K562 (cell line): Measurements from ENCODE around the gene TTC28. TPM values are rescaled to one million over a fixed set of nuclear protein-coding genes. Genes with fewer than 3 reads are reported as not detected.

Experiments used
- ATAC-seq: fragments of 200-7000 bp; cut with Tn5 transposase; 3 replicates; pipeline ENCODE4 v1.9.1; 2020; ENCODE audit warnings: moderate library complexity
- BruUV-seq: library from RNA; stranded (reverse); fragments of 400-500 nt; replicated peaks from 2 replicates; lab custom pipeline; 2021; lab: Mats Ljungman, UMichigan
- CTCF ChIA-PET: fragments of 300-600 bp; formaldehyde crosslinking; extraction: SDS; loops from one replicate; lab custom pipeline; 2021; ENCODE audit warnings: low intra/inter-chr PET ratio; lab: Yijun Ruan, JAX
- POLR2A ChIA-PET: fragments of 300-600, 350-650 bp; sonication (Branson Sonifier 250); formaldehyde crosslinking; extraction: SDS; loops from one replicate; lab custom pipeline; 2021; ENCODE audit warnings: antibody characterized with exemption, inconsistent platforms; lab: Yijun Ruan, JAX
- DNase-seq, 4 experiments: peaks; one replicate each; pipeline versions ENCODE4 v3.0.0 to v3.0.0-alpha.2; 2011 to 2018; ENCODE audit warnings: low spot score in 3 of 4, mixed read lengths in 3 of 4; ENCODE audit errors: extremely low read depth in 1 of 4
- FAIRE-seq: peaks from 2 replicates; lab custom pipeline; 2011; peaks lifted over from hg19 to GRCh38; lab: Jason Lieb, UNC
- H2AFZ ChIP-seq: 2 replicates; pipeline ENCODE4 v1.6.0; 2011; ENCODE audit warnings: low read depth, low read length, control low read depth, inconsistent platforms
- H3K27ac ChIP-seq: fragments of 200-600 bp; 3 replicates; pipeline ENCODE4 v1.8.0; 2011; ENCODE audit warnings: low read depth, mild to moderate bottlenecking, control low read depth, inconsistent platforms, low read length, moderate library complexity, mixed read lengths; ENCODE audit errors: extremely low read depth
- H3K27me3 ChIP-seq, 2 experiments: fragments of 300-600 bp in 1 of 2; 2 replicates in 1 of 2; 3 replicates in 1 of 2; pipeline versions ENCODE4 v1.6.0 to v1.8.0; 2011; ENCODE audit warnings: inconsistent platforms in 2 of 2, low read length in 2 of 2, mild to moderate bottlenecking in 1 of 2, mixed read lengths in 1 of 2, moderate library complexity in 1 of 2; ENCODE audit not compliant: control insufficient read depth in 2 of 2, insufficient read depth in 2 of 2
- H3K36me3 ChIP-seq: fragments of 300-600 bp; 3 replicates; pipeline ENCODE4 v1.8.0; 2011; ENCODE audit warnings: mild to moderate bottlenecking, low read length, inconsistent platforms; ENCODE audit not compliant: control insufficient read depth, insufficient read depth
- H3K4me1 ChIP-seq, 2 experiments: fragments of 200-600 bp in 1 of 2; replicated peaks in 1 of 2; 2 replicates in 1 of 2; 3 replicates in 1 of 2; pipeline versions ENCODE4 v1.5.1 to v1.8.0; 2011; ENCODE audit warnings: inconsistent platforms in 2 of 2, low read length in 2 of 2, mild to moderate bottlenecking in 1 of 2, mixed read lengths in 1 of 2, moderate library complexity in 1 of 2; ENCODE audit not compliant: control insufficient read depth in 2 of 2, insufficient read depth in 2 of 2
- H3K4me2 ChIP-seq: 2 replicates; pipeline ENCODE4 v1.6.1; 2011; ENCODE audit warnings: low read length, control low read depth, inconsistent platforms, mixed read lengths; ENCODE audit not compliant: insufficient read depth
- H3K4me3 ChIP-seq: fragments of 200-600 bp; sonication (generic), shearing (Covaris generic); 2 replicates; pipeline ENCODE4 v1.5.1; 2016; ENCODE audit warnings: control low read depth, inconsistent platforms
- H3K79me2 ChIP-seq: fragments of 200-600 bp; 3 replicates; pipeline ENCODE4 v1.8.0; 2011; ENCODE audit warnings: low read length, inconsistent platforms; ENCODE audit not compliant: control insufficient read depth, insufficient read depth
- H3K9ac ChIP-seq, 2 experiments: 2 replicates each; pipeline versions ENCODE4 v1.6.0 to v1.6.1; 2011; ENCODE audit warnings: low read depth in 2 of 2, low read length in 2 of 2, control low read depth in 1 of 2, inconsistent platforms in 1 of 2, mild to moderate bottlenecking in 1 of 2, mixed read lengths in 1 of 2; ENCODE audit not compliant: insufficient read depth in 1 of 2
- H3K9me1 ChIP-seq: one replicate; pipeline ENCODE4 v1.6.0; 2011; ENCODE audit warnings: inconsistent platforms, mild to moderate bottlenecking, low read length, moderate library complexity; ENCODE audit not compliant: control insufficient read depth, insufficient read depth
- H3K9me3 ChIP-seq: replicated peaks from 2 replicates; pipeline ENCODE4 v1.5.1; 2011; ENCODE audit warnings: low read depth, low read length, inconsistent platforms; ENCODE audit not compliant: control insufficient read depth, insufficient read depth
- H4K20me1 ChIP-seq: replicated peaks from 2 replicates; pipeline ENCODE4 v1.6.1; 2011; ENCODE audit warnings: low read length, inconsistent platforms, mixed read lengths; ENCODE audit not compliant: control insufficient read depth, insufficient read depth
- ASH1L ChIP-seq: fragments of 450-650 bp; IDR thresholded peaks from 2 replicates; pipeline ENCODE4 v1.6.1; 2018; ENCODE audit warnings: borderline replicate concordance, mild to moderate bottlenecking, low read depth; ENCODE audit not compliant: partially characterized antibody
- MCM7 ChIP-seq, 2 experiments: fragments of 450-650 bp; IDR thresholded peaks; 2 replicates each; pipeline ENCODE4 v1.6.1; 2016 to 2018
- MYBL2 ChIP-seq, 2 experiments: fragments of 450-650 bp in 1 of 2; sonication (generic) in 1 of 2; formaldehyde crosslinking in 1 of 2; IDR thresholded peaks; 2 replicates each; pipeline versions ENCODE4 v1.6.1 to v1.8.1; 2017 to 2022; ENCODE audit warnings: borderline replicate concordance in 1 of 2, inconsistent platforms in 1 of 2, low read depth in 1 of 2, mild to moderate bottlenecking in 1 of 2, missing genetic modification reagents in 1 of 2, moderate library complexity in 1 of 2
- RBM39 ChIP-seq: fragments of 200-400 bp; formaldehyde crosslinking; optimal IDR thresholded peaks from 2 replicates; pipeline ENCODE3; 2018; ENCODE audit warnings: low read depth, low read length
- WGBS: fragments of 100-300 bp; shearing (Covaris generic); methylation state at CpG from one replicate; pipeline ENCODE4 v1.1.6; 2016; ENCODE audit warnings: low coverage, mixed read lengths; ENCODE audit not compliant: insufficient coverage; ENCODE audit errors: missing lambda C conversion rate; 5-methylcytosine and 5-hydroxymethylcytosine counted together
- in situ Hi-C: fragments of 300-500 bp; cut with MboI; formaldehyde crosslinking; loops from 4 replicates; pipeline ENCODE4 v1.15.0; 2018; ENCODE audit warnings: inconsistent platforms, mixed read lengths
- intact Hi-C: fragments of 100-400 bp; cut with micrococcal nuclease; formaldehyde crosslinking; loops from 2 replicates; pipeline ENCODE4 v1.14.2; 2022
- polyA plus RNA-seq, 8 experiments: library from polyadenylated mRNA; depleted of rRNA in 4 of 8; stranded (reverse) in 5 of 8; unstranded in 3 of 8; fragments of >200 nt; fragmentation: Nextera tagmentation in 2 of 8; fragmentation: Illumina TruSeq in 1 of 8; extraction: Ambion mirVana in 2 of 8; extraction: Trizol in 1 of 8; gene quantifications; 2 replicates each; pipeline versions ENCODE4 v1.2.1 to v1.2.3, GENCODE V29; 2011 to 2014; ENCODE audit warnings: inconsistent platforms in 1 of 8, missing spikeins in 1 of 8
- total RNA-seq, 7 experiments: library from RNA; depleted of rRNA in 6 of 7; stranded (reverse); fragments of >200 nt in 6 of 7; fragmentation: Illumina TruSeq in 2 of 7; extraction: Trizol in 2 of 7; gene quantifications; 2 replicates each; pipeline versions ENCODE4 v1.2.1 to v1.2.3, GENCODE V29; 2011 to 2021; ENCODE audit warnings: low replicate concordance in 1 of 7

Gene TTC28
- total and polyA plus RNA-seq, 9 of the 15 experiments (the other 6 are each of a cell fraction or from before 2014, with no cell fraction given), result 0.22 to 10.7 (median 3.1) TPM

DNA sequence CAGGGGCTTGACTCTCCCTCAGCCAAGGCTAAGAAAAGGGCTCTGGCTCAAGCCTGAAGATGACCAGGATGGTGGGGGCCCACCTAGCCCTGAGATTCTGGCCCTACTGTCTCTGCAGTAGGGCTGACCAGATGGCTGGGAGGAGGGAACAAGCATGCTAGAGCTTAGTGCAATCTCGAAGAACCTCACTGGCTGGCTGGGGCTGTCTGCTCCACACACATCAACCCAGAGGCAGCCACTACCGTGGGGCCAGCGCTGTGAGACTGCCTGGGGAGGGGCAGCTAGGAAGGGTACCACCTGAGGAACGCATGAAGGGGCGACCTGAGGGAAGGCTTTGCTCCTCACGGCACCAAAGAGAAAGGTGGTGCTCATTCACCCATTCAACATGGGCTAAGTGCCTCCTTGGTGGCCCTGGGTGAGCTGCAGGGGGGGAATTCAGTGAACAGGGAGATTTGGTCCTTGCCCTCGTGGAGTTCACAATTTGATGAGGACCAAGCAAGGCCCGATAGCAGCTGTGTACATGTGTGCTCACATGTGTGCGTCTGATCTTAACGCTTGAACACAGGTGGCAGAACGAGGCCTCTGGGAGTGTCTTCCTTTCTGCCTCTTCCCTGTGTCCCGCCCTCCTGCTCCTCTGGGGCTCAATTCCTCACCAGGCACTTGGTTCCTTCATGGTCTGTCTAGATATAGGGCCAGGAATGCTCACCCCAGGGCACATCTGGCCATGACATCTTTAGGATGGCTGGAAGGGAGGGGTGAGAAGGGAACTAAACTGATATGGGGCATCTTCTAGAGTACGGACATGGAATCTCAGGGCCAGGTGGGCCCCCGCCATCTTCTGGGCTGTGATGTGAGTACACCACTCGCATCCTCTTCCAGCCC, 658.3 kb downstream of the TTC28 start:
- ATAC-seq (no peak), FAIRE-seq (no peak), DNase-seq (no peak)
- H3K79me2 ChIP-seq, result no peaks in the 10 kb centered on the region
- H3K9me3 ChIP-seq, result no peaks in the 10 kb centered on the region
- no peak overlapping the region for H2AFZ ChIP-seq
- no peaks in the 10 kb centered on the region for H4K20me1 ChIP-seq
- H3K27me3 ChIP-seq, result no peaks in the 10 kb centered on the region
- no peak overlapping the region for H3K9ac ChIP-seq
- intact Hi-C loops (loop anchor here (10.0 kb wide), 1 partner anchor 423 kb away; no protein-coding TSS in a partner anchor), in situ Hi-C loops (loop anchor here (10.0 to 25.0 kb wide), 5 partner anchors 423 to 1259 kb away; no protein-coding TSS in a partner anchor)
- H3K9me1 ChIP-seq, result no peaks in the 10 kb centered on the region
- H3K4me2 ChIP-seq, result no peak overlapping the region
- POLR2A ChIA-PET, result interaction anchor here (1.6 kb wide), 1 partner anchor 10 kb away, joined by 3 read pairs; no protein-coding TSS in a partner anchor
- WGBS, result 79% methylated on average over 9 of the region's 15 CpGs
- H3K27ac ChIP-seq, result no peak overlapping the region
- H3K36me3 ChIP-seq, result no peaks in the 10 kb centered on the region
- CTCF ChIA-PET, result interaction anchor here (0.8 to 2.3 kb wide), 2 partner anchors 574 to 1019 kb away, joined by 3 to 25 read pairs; no protein-coding TSS in a partner anchor
- TF ChIP-seq MYBL2 (IDR thresholded peaks at IDR 0.05; ENCODE audit: low read depth) (no peak), MYBL2 (CRISPR knock-in tag; IDR thresholded peaks at IDR 0.05; ENCODE audit: borderline replicate concordance) (no peak), MCM7 (IDR thresholded peaks at IDR 0.05) (no peak), RBM39 (no peak), ASH1L (no peak)
- H3K4me3 ChIP-seq, result no peak overlapping the region
- peaks cover 0 to 9% of the 10 kb centered on the region in 2 experiments; a peak in 2 of 5 replicates for H3K4me1 ChIP-seq
- no TSS peak for BruUV-seq
